Ovary (tissue), 9 donors: Measurements from ENCODE around the gene KCNK7. TPM values are rescaled to one million over a fixed set of nuclear protein-coding genes. Genes with fewer than 3 reads are reported as not detected.
A peak's percentile ranks its signal among the peaks of the same experiment; 100 is the strongest.

Experiments
- DNase-seq, 5 donors: peaks; one replicate each; pipeline ENCODE4 v3.0.0-alpha.2; 2019 to 2020
- H3K27ac ChIP-seq, 2 donors: fragments of 200-600 bp; one replicate each; pipeline versions ENCODE4 v1.5.1 to v1.8.0; 2019 to 2022
- H3K27me3 ChIP-seq: fragments of 200-600 bp; one replicate; pipeline ENCODE4 v1.8.0; 2022
- H3K36me3 ChIP-seq: fragments of 200-600 bp; sonication (generic); one replicate; pipeline ENCODE4 v1.5.1; 2019
- H3K4me1 ChIP-seq: one replicate; pipeline ENCODE4 v1.8.1; 2013; ENCODE audit warnings: mild to moderate bottlenecking, moderate library complexity; ENCODE audit not compliant: insufficient read depth
- H3K4me3 ChIP-seq: fragments of 200-600 bp; sonication (generic); one replicate; pipeline ENCODE4 v1.5.1; 2017
- H3K9me3 ChIP-seq, 2 donors: fragments of 200-600 bp in 1 of 2; sonication (generic) in 1 of 2; one replicate each; pipeline versions ENCODE4 v1.5.1 to v1.8.1; 2013 to 2019; ENCODE audit warnings: mild to moderate bottlenecking in 1 of 2, moderate library complexity in 1 of 2
- EP300 ChIP-seq: sonication (generic); formaldehyde crosslinking; IDR thresholded peaks from one replicate; pipeline ENCODE4 v1.6.1; 2017; ENCODE audit warnings: antibody characterized with exemption
- POLR2A ChIP-seq: fragments of 450-650 bp; IDR thresholded peaks from one replicate; pipeline ENCODE4 v1.6.1; 2017; ENCODE audit warnings: antibody characterized with exemption, mild to moderate bottlenecking, moderate library complexity
- WGBS, 3 donors: extraction: QIAGEN DNeasy Blood & Tissue Kit in 1 of 3; methylation state at CpG; one replicate each; pipeline versions ENCODE4 v1.1.5 to v1.1.7; 2013 to 2017; 5-methylcytosine and 5-hydroxymethylcytosine counted together
- intact Hi-C, 4 donors: fragments of 100-400 bp; cut with DNase I; formaldehyde crosslinking; loops; one replicate each; pipeline versions ENCODE4 v1.11.0 to v1.15.1; 2022 to 2023
- polyA plus RNA-seq, 2 donors: library from polyadenylated mRNA; stranded (reverse); fragments of 200-250 nt in 1 of 2; fragments of 350-450 nt in 1 of 2; fragmentation: Illumina TruSeq in 1 of 2; extraction: RNeasy Lipid Tissue Mini Kit (QIAGEN cat#74804) in 1 of 2; gene quantifications; one replicate each; pipeline ENCODE4 v1.2.3, GENCODE V29; 2013 to 2014
- total RNA-seq, 7 donors: library from RNA; depleted of rRNA in 2 of 7; stranded (reverse); fragments of >200 nt in 2 of 7; fragmentation: NEBNext Ultra II Directional in 3 of 7; extraction: Animal tissue kit (Norgen Biotek cat#: 25700) in 3 of 7; gene quantifications; one replicate each; pipeline versions ENCODE4 v1.1.0 to v1.2.4, GENCODE V29; 2016 to 2023
- TF ChIP-seq, protein P1 (sequence below), 3 donors: fragments of 450-650 bp in 2 of 3; fragments of 200-600 bp in 1 of 3; IDR thresholded peaks; one replicate each; pipeline versions ENCODE4 v1.5.1 to v1.8.0; 2016 to 2022; ENCODE audit warnings: antibody characterized with exemption in 3 of 3, mild to moderate bottlenecking in 1 of 3
- donor health status: DM: no; HTN: no; CAD: no; lungs with moderate emphysema.
- donor health status: DM: no; HTN: no; CAD: no.
- donor health status: Bipolar disorder and iron deficiency.
- donor health status: DM: yes; HTN: yes; CAD: no.
- donor health status: DM: no; HTN: no; CAD: no.
- donor health status: DM: yes; HTN: yes; CAD: no.

The KCNK7 gene
- total and polyA plus RNA-seq, 9 donors, result 0.65 to 4.0 (median 1.2) TPM; not detected in 1

DNA sequence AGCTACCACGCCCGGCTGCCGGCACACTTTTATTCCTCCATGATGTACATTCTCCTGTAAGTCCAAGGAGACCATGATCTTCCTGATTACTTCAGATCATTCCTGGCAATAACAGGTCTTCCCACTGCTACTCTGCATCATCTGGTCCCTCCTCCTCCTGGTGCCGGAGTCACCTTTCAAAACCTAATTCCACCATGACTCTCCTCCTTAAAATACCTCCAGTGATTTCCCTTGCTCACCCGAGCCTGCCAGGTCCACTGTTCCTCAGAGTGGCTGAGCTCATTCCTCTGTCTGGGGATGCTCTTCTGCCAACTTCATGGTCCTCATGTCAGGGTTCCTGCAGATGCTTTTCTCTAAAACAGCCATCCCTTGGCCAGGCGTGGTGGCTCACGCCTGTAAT lies 33.6 kb downstream of the KCNK7 start:
- TF ChIP-seq, protein P1, sequence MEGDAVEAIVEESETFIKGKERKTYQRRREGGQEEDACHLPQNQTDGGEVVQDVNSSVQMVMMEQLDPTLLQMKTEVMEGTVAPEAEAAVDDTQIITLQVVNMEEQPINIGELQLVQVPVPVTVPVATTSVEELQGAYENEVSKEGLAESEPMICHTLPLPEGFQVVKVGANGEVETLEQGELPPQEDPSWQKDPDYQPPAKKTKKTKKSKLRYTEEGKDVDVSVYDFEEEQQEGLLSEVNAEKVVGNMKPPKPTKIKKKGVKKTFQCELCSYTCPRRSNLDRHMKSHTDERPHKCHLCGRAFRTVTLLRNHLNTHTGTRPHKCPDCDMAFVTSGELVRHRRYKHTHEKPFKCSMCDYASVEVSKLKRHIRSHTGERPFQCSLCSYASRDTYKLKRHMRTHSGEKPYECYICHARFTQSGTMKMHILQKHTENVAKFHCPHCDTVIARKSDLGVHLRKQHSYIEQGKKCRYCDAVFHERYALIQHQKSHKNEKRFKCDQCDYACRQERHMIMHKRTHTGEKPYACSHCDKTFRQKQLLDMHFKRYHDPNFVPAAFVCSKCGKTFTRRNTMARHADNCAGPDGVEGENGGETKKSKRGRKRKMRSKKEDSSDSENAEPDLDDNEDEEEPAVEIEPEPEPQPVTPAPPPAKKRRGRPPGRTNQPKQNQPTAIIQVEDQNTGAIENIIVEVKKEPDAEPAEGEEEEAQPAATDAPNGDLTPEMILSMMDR (IDR thresholded peaks at IDR 0.05), result no peak
- TF ChIP-seq POLR2A, result no peak
- no peak for TF ChIP-seq EP300
- no peak for DNase-seq
- WGBS, 3 donors, result 74 to 86% (median 80%) methylated on average over 7 of the region's 7 CpGs
- no peaks in the 10 kb centered on the region for H3K36me3 ChIP-seq
- intact Hi-C loops, result no loop called here
- no peak overlapping the region for H3K4me3 ChIP-seq
- H3K27me3 ChIP-seq, result no peaks in the 10 kb centered on the region
- H3K9me3 ChIP-seq, result no peaks in the 10 kb centered on the region
- H3K4me1 ChIP-seq, result peaks cover 20% of the 10 kb centered on the region
- no peak overlapping the region for H3K27ac ChIP-seq

GRCh38 chr11:65560555-65561418 lies 34.8 kb downstream of the KCNK7 start:
- intact Hi-C loops, result no loop called here

GRCh38 chr11:65559951-65560537 lies 35.6 kb downstream of the KCNK7 start:
- TF ChIP-seq EP300 (no peak), POLR2A (no peak)
- TF ChIP-seq, protein P1 (IDR thresholded peaks at IDR 0.05), result no peak
- peak in 2 of 5 donors; percentile 50 to 54 for DNase-seq
- Histone ChIP-seq H3K4me1 (peaks cover 32% of the 10 kb centered on the region), H3K27me3 (no peaks in the 10 kb centered on the region), H3K9me3 (no peaks in the 10 kb centered on the region), H3K36me3 (no peaks in the 10 kb centered on the region), H3K4me3 (no peak overlapping the region), H3K27ac (peak overlapping the region; percentile 80 to 100)
- intact Hi-C loops, result no loop called here
- WGBS, 3 donors, result 34 to 41% (median 36%) methylated on average over 5 of the region's 5 CpGs

More at GRCh38 chr11:65560555-65561418, 34.8 kb downstream of the KCNK7 start:
- Histone ChIP-seq H3K36me3 (no peaks in the 10 kb centered on the region), H3K27ac (peak overlapping the region; percentile 80 to 100), H3K27me3 (no peaks in the 10 kb centered on the region), H3K4me1 (peaks cover 28% of the 10 kb centered on the region), H3K9me3 (no peaks in the 10 kb centered on the region), H3K4me3 (no peak overlapping the region)
- 8 to 13% (median 10%) methylated on average over 15 of the region's 15 CpGs for WGBS, 3 donors
- peak; percentile 80 to 86 (median 82) for DNase-seq
- TF ChIP-seq, protein P1 (IDR thresholded peaks at IDR 0.05), result no peak
- no peak for TF ChIP-seq EP300
- TF ChIP-seq POLR2A, result no peak

DNA sequence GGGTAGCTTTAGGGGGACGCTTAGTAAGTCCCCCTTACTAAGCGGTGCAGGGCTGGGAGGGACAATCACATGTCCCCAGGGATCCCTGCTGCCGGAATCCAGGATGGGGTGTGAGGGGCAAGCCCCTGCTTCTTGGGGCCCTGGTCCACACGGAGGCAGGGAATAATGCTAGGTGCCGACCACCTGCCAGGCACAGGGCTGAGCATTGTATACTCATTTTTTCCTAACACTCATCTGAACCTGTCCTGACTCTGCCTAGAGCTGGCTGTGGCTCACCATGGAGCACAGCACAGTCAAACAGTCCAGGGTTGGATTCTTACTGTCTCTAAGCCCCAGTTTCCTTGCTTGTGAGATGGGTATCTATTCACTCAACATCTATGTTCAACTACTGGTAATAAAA lies 36.1 kb downstream of the KCNK7 start:
- 56 to 60% (median 58%) methylated on average over 5 of the region's 5 CpGs for WGBS, 3 donors
- Histone ChIP-seq H3K36me3 (no peaks in the 10 kb centered on the region), H3K27ac (peak overlapping the region; percentile 95 to 100), H3K9me3 (no peaks in the 10 kb centered on the region), H3K4me3 (no peak overlapping the region), H3K27me3 (no peaks in the 10 kb centered on the region), H3K4me1 (peaks cover 32% of the 10 kb centered on the region)
- peak in 1 of 5 donors; percentile 48 for DNase-seq
- intact Hi-C loops, result no loop called here
- TF ChIP-seq EP300, result no peak
- TF ChIP-seq, protein P1 (IDR thresholded peaks at IDR 0.05), result no peak
- TF ChIP-seq POLR2A, result no peak
